ENCODE results near the gene WWOX. TPM values are rescaled to one million over a fixed set of nuclear protein-coding genes. Genes with fewer than 3 reads are reported as not detected.

The WWOX gene
- polyA plus RNA-seq, 2 of the 4 experiments (the other 2 are of a cell fraction) = 16.0 to 17.2 TPM

- FAIRE-seq (no peak), DNase-seq (ENCODE audit: low read depth in 1 of 2, low spot score in 1 of 2) (no peak), ATAC-seq (no peak)
- Histone ChIP-seq H3K4me3 (no peak overlapping the region), H3K4me1 (no peaks in the 10 kb centered on the region), H3K4me2 (no peak overlapping the region), H3K9me3 (no peaks in the 10 kb centered on the region), H3K27ac (no peak overlapping the region)
- CTCF ChIA-PET = interaction anchor here (0.9 to 1.5 kb wide), 2 partner anchors 10 to 271 kb away, joined by 3 to 4 read pairs; no protein-coding TSS in a partner anchor
- TF ChIP-seq TP53 (CRISPR knock-in tag; IDR thresholded peaks at IDR 0.05) (no peak), NR3C1 (IDR thresholded peaks at IDR 0.05) (no peak), POLR2AphosphoS2 (conservative IDR thresholded peaks at IDR 0.05; ENCODE audit: low read length) (no peak), MAZ (IDR thresholded peaks at IDR 0.05; ENCODE audit: borderline replicate concordance, low read depth, low read length) (no peak), CEBPB (IDR thresholded peaks at IDR 0.05) (no peak), NPAS2 (CRISPR knock-in tag; IDR thresholded peaks at IDR 0.05; ENCODE audit: borderline replicate concordance) (no peak), EP300 (IDR thresholded peaks at IDR 0.05) (no peak), HDAC2 (IDR thresholded peaks at IDR 0.05) (no peak), FOXS1 (CRISPR knock-in tag; IDR thresholded peaks at IDR 0.05) (no peak), REST (IDR thresholded peaks at IDR 0.05) (no peak), SMC3 (IDR thresholded peaks at IDR 0.05) (no peak), TFCP2L1 (CRISPR knock-in tag; IDR thresholded peaks at IDR 0.05) (no peak), HOXA7 (CRISPR knock-in tag; IDR thresholded peaks at IDR 0.05) (no peak), HMGXB4 (CRISPR knock-in tag; IDR thresholded peaks at IDR 0.05; ENCODE audit: borderline replicate concordance) (no peak), EHMT2 (IDR thresholded peaks at IDR 0.05; ENCODE audit: low read depth) (no peak), MAFK (IDR thresholded peaks at IDR 0.05; ENCODE audit: partially characterized antibody) (no peak), PBX3 (IDR thresholded peaks at IDR 0.05) (no peak)
- 27% methylated on average over 4 of the region's 4 CpGs for WGBS (ENCODE audit: missing lambda C conversion rate)
- POLR2A ChIA-PET = no interaction called here
Observed at GRCh38 chr16:78903237-78903636, 803.8 kb downstream of the WWOX start.

- H3K4me3 ChIP-seq = no peak overlapping the region
- H3K27ac ChIP-seq = no peak overlapping the region
- FAIRE-seq (no peak), ATAC-seq (no peak), DNase-seq (ENCODE audit: low read depth in 1 of 2, low spot score in 1 of 2) (no peak)
- CTCF ChIA-PET = interaction anchor here (0.5 to 1.5 kb wide), 3 partner anchors 9 to 698 kb away, joined by 3 to 5 read pairs (median 4); no protein-coding TSS in a partner anchor
- H3K4me1 ChIP-seq = no peaks in the 10 kb centered on the region
- TF ChIP-seq KDM5A (IDR thresholded peaks at IDR 0.05) (no peak), ZSCAN20 (CRISPR knock-in tag; IDR thresholded peaks at IDR 0.05) (no peak), REST (IDR thresholded peaks at IDR 0.05) (no peak)
- H3K4me2 ChIP-seq = no peak overlapping the region
- POLR2A ChIA-PET = no interaction called here
- WGBS (ENCODE audit: missing lambda C conversion rate) = 44% methylated on average over 4 of the region's 4 CpGs
- no peaks in the 10 kb centered on the region for H3K9me3 ChIP-seq
Observed at GRCh38 chr16:78903843-78904242, 804.4 kb downstream of the WWOX start.
